BLaER1 treated with 17β-estradiol and CSF1 and Interleukin-3, amounts not matched to agents 10 nM and 100 nM (cell line): ENCODE results near the gene EHBP1L1.
A peak's percentile ranks its signal among the peaks of the same experiment; 100 is the strongest.

Experiments
- H3K27ac ChIP-seq, 11 experiments: shearing (Covaris generic); formaldehyde crosslinking; 2 replicates each; pipeline ENCODE4 v1.8.1; 2022
- H3K27me3 ChIP-seq, 11 experiments: shearing (Covaris generic); formaldehyde crosslinking; 2 replicates each; pipeline ENCODE4 v1.8.1; 2022
- H3K36me3 ChIP-seq, 11 experiments: shearing (Covaris generic); formaldehyde crosslinking; 2 replicates each; pipeline ENCODE4 v1.8.1; 2022
- H3K4me1 ChIP-seq, 10 experiments: shearing (Covaris generic); formaldehyde crosslinking; 2 replicates each; pipeline ENCODE4 v1.8.1; 2022
- H3K4me2 ChIP-seq, 11 experiments: shearing (Covaris generic); formaldehyde crosslinking; 2 replicates each; pipeline ENCODE4 v1.8.1; 2022
- H3K4me3 ChIP-seq, 10 experiments: shearing (Covaris generic); formaldehyde crosslinking; 2 replicates each; pipeline ENCODE4 v1.8.1; 2022
- H3K9ac ChIP-seq, 11 experiments: shearing (Covaris generic); formaldehyde crosslinking; 2 replicates each; pipeline ENCODE4 v1.8.1; 2022
- H3K9me3 ChIP-seq, 11 experiments: shearing (Covaris generic); formaldehyde crosslinking; replicated peaks in 1 of 11; 2 replicates each; pipeline ENCODE4 v1.8.1; 2022
- H4K20me1 ChIP-seq, 11 experiments: shearing (Covaris generic); formaldehyde crosslinking; 2 replicates each; pipeline ENCODE4 v1.8.1; 2022
- Cebpa-rat ChIP-seq, 11 experiments: shearing (Covaris generic); IDR thresholded peaks; 2 replicates each; pipeline ENCODE4 v1.8.1; 2022

EHBP1L1 gene

DNA sequence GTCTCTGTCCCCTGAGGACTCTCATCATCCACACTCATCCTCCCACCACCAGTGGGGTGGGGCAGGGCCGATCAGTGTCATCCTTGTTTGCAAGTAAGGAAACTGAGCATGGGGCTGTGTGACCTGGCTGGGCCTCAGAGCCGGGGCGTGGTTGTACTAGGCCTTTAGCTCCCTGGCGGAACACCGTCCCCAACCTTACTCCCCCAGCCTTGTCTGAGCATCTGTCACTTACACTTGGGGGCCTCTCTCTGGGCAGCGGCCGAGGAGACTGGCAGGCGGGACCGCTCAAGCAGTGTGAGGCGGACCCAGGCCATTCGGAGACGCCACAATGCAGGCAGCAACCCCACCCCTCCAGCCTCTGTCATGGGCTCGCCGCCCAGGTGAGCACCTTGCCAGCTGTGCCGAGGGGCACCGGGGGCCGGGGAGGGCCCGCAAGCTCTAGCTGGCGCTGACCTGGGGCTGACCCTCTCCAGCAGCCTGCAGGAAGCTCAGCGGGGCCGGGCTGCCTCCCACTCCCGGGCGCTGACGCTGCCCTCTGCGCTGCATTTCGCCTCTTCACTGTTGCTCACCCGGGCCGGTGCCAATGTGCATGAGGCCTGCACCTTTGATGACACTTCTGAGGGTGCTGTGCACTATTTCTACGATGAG is 43.6 kb downstream of the EHBP1L1 start:
- Histone ChIP-seq H3K9ac (peak overlapping the region; percentile 48 to 93 (median 89); a peak in 15 of 22 replicates), H3K36me3 (peaks cover 71 to 78% (median 75%) of the 10 kb centered on the region in 11 experiments), H3K4me2 (peak overlapping the region in 4 of 11 experiments; percentile 46 to 98 (median 94); a peak in 5 of 22 replicates), H3K4me1 (peaks cover 24 to 40% (median 34%) of the 10 kb centered on the region in 10 experiments), H3K27me3 (no peaks in the 10 kb centered on the region), H3K4me3 (no peak overlapping the region), H4K20me1 (peaks cover 6 to 86% (median 72%) of the 10 kb centered on the region in 11 experiments; a peak in 21 of 22 replicates), H3K9me3 (no peaks in the 10 kb centered on the region), H3K27ac (no peak overlapping the region)
- no peak for TF ChIP-seq Cebpa-rat (IDR thresholded peaks at IDR 0.05)

DNA sequence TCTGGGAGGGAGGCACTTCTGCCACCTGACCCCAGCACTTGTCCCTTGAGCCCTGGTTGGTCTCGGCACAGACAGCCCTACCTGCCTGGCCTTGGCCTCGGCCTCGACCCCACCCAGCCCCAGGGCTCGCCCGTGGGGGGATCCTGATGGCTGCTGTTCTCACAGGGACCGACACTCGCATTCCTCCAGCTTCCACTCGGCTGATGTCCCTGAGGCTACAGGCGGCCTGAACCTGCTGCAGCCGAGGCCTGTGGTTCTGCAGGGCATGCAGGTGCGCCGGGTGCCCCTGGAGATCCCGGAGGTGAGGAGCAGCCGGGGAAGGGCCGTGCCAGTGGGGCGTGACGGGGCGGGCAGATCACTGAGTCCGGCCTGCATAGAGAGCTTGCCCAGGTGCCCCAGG is 44.8 kb downstream of the EHBP1L1 start:
- H3K4me3 ChIP-seq: no peak overlapping the region
- TF ChIP-seq Cebpa-rat (IDR thresholded peaks at IDR 0.05): no peak
- H3K36me3 ChIP-seq: peaks cover 78 to 89% (median 85%) of the 10 kb centered on the region in 11 experiments
- H3K27ac ChIP-seq: no peak overlapping the region
- H3K4me1 ChIP-seq: peaks cover 24 to 52% (median 43%) of the 10 kb centered on the region in 10 experiments
- H3K4me2 ChIP-seq: no peak overlapping the region
- H3K27me3 ChIP-seq: no peaks in the 10 kb centered on the region
- H4K20me1 ChIP-seq: peaks cover 6 to 97% (median 81%) of the 10 kb centered on the region in 11 experiments; a peak in 21 of 22 replicates
- peak overlapping the region in 2 of 11 experiments; percentile 10 to 84; a peak in 1 of 22 replicates for H3K9ac ChIP-seq
- no peaks in the 10 kb centered on the region for H3K9me3 ChIP-seq

DNA sequence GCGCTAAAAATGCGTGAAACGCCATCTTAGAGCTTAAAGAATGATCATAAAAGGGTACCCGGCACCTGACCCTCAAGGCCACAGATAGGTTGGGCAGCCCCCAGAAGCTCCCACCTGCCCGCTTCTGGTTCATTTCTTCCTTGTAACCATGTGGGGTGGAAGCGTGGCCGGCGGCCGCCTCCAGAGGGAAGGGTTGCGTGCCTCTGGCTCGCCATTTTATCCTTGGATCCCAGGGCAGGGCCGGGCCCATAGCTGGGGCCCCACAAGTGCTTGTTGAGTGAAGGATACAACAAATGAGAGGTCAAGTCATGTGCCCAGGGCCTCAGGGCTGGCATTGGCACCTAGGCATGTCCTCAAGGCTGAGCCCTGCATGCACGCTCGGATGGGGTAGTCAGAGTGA is 45.6 kb downstream of the EHBP1L1 start:
- Histone ChIP-seq H3K4me2 (no peak overlapping the region), H3K27ac (no peak overlapping the region), H3K9me3 (no peaks in the 10 kb centered on the region), H4K20me1 (peaks cover 9 to 98% (median 81%) of the 10 kb centered on the region in 11 experiments; a peak in 21 of 22 replicates), H3K4me1 (peaks cover 24 to 57% (median 48%) of the 10 kb centered on the region in 10 experiments), H3K9ac (0 out of 22 replicates have a peak overlapping the region, but pooled peaks of 1 of the 11 experiments have one; percentile 29), H3K27me3 (no peaks in the 10 kb centered on the region), H3K36me3 (peaks cover 84 to 96% (median 92%) of the 10 kb centered on the region in 11 experiments), H3K4me3 (no peak overlapping the region)
- TF ChIP-seq Cebpa-rat (IDR thresholded peaks at IDR 0.05): no peak

GRCh38 chr11:65622011-65622410 is 46.2 kb downstream of the EHBP1L1 start:
- Histone ChIP-seq H3K27ac (no peak overlapping the region), H3K36me3 (peaks cover 89 to 98% (median 95%) of the 10 kb centered on the region in 11 experiments), H4K20me1 (peaks cover 11 to 98% (median 79%) of the 10 kb centered on the region in 11 experiments; a peak in 21 of 22 replicates)

GRCh38 chr11:65623177-65623576 is 47.3 kb downstream of the EHBP1L1 start:
- H3K9ac ChIP-seq: peak overlapping the region in 2 of 11 experiments; percentile 10 to 35; a peak in 1 of 22 replicates

More at GRCh38 chr11:65622011-65622410, 46.2 kb downstream of the EHBP1L1 start:
- TF ChIP-seq Cebpa-rat (IDR thresholded peaks at IDR 0.05): no peak
- H3K4me1 ChIP-seq: peaks cover 18 to 53% (median 42%) of the 10 kb centered on the region in 10 experiments
- H3K9ac ChIP-seq: no peak overlapping the region
- no peaks in the 10 kb centered on the region for H3K9me3 ChIP-seq
- H3K4me3 ChIP-seq: no peak overlapping the region
- H3K4me2 ChIP-seq: no peak overlapping the region
- no peaks in the 10 kb centered on the region for H3K27me3 ChIP-seq

DNA sequence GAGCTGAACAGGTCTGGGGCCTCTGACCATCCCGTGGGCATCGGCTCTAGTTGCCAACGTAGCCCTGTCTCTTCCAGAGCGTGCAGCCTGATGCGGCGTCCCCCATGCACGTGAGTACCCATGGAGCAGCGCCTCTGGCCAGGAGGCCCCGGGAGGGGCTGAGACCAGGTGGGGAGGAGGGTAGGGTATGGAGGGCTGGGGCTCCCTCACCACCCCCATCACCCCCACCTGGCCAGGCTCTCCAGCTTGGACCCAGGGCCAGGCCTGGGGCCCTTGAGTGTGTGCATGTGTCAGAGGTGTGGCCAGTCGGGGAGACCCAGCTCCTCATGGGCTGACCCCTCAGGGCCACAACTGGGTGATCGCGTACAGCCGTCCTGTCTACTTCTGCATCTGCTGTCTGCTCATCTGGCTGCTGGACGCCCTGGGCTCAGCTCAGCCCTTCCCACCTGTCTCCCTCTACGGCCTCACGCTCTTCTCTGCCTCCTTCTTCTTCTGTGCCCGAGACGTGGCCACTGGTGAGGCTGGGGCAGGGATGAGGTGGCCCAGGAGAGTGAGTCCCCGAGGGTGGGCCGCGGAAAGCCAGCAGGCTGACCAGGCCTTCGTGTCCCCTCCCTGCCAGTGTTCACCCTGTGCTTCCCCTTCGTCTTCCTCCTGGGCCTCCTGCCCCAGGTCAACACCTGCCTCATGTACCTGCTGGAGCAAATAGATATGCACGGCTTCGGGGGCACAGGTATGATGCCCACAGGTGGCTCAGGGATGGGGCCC is 48.2 kb downstream of the EHBP1L1 start:
- H3K36me3 ChIP-seq: peaks cover 90 to 98% (median 95%) of the 10 kb centered on the region in 11 experiments
- no peak overlapping the region for H3K27ac ChIP-seq
- peaks cover 4 to 92% (median 59%) of the 10 kb centered on the region in 11 experiments; a peak in 20 of 22 replicates for H4K20me1 ChIP-seq
- H3K4me2 ChIP-seq: peak overlapping the region in 3 of 11 experiments; percentile 23 to 48 (median 47); a peak in 3 of 22 replicates
- H3K9ac ChIP-seq: peak overlapping the region in 6 of 11 experiments; percentile 8 to 51 (median 31); a peak in 6 of 22 replicates
- no peak for TF ChIP-seq Cebpa-rat (IDR thresholded peaks at IDR 0.05)
- H3K9me3 ChIP-seq: no peaks in the 10 kb centered on the region
- H3K4me3 ChIP-seq: no peak overlapping the region
- H3K27me3 ChIP-seq: no peaks in the 10 kb centered on the region
- H3K4me1 ChIP-seq: peaks cover 0 to 32% (median 22%) of the 10 kb centered on the region in 10 experiments; a peak in 14 of 20 replicates

More at GRCh38 chr11:65623177-65623576, 47.3 kb downstream of the EHBP1L1 start:
- H3K27me3 ChIP-seq: no peaks in the 10 kb centered on the region
- H3K4me2 ChIP-seq: no peak overlapping the region
- no peaks in the 10 kb centered on the region for H3K9me3 ChIP-seq
- peaks cover 7 to 41% (median 31%) of the 10 kb centered on the region in 10 experiments; a peak in 18 of 20 replicates for H3K4me1 ChIP-seq
- no peak for TF ChIP-seq Cebpa-rat (IDR thresholded peaks at IDR 0.05)
- H4K20me1 ChIP-seq: peaks cover 4 to 95% (median 67%) of the 10 kb centered on the region in 11 experiments; a peak in 20 of 22 replicates
- no peak overlapping the region for H3K27ac ChIP-seq
- peaks cover 90 to 98% (median 95%) of the 10 kb centered on the region in 11 experiments for H3K36me3 ChIP-seq
- no peak overlapping the region for H3K4me3 ChIP-seq

DNA sequence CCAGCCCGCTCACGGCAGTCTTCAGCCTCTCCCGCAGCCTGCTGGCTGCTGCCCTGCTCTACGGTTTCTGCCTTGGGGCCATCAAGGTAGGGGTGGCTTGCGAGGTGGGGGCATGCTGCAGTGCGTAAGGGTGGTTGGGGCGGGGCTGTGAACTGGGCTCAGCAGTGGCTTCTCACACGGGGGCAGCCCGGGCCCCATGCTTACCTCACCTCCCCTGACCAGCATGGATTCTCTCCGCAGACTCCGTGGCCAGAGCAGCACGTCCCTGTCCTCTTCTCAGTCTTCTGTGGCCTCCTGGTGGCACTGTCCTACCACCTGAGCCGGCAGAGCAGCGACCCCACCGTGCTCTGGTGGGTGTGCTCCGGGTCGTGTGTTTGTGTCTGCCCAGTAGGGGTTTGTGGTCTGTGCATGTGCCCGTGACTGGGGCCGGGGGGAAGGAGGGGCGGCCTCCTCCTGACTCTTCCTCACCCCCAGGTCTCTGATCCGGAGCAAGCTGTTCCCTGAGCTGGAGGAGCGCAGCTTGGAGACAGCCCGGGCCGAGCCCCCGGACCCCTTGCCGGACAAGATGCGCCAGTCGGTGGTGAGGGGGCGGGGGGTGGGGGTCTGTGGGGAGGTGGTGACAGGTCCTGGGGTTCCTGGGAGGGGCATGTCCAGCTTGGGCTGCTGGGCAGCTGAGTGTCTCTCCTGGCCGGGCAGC is 49.2 kb downstream of the EHBP1L1 start:
- Histone ChIP-seq H3K27me3 (no peaks in the 10 kb centered on the region), H3K36me3 (peaks cover 90 to 98% (median 95%) of the 10 kb centered on the region in 11 experiments), H3K9me3 (no peaks in the 10 kb centered on the region), H3K9ac (peak overlapping the region in 5 of 11 experiments; percentile 2 to 51 (median 36); a peak in 7 of 22 replicates), H3K4me3 (no peak overlapping the region), H3K27ac (no peak overlapping the region), H3K4me1 (peaks cover 0 to 26% (median 21%) of the 10 kb centered on the region in 10 experiments; a peak in 13 of 20 replicates), H3K4me2 (peak overlapping the region in 6 of 11 experiments; percentile 10 to 50 (median 39); a peak in 10 of 22 replicates), H4K20me1 (peaks cover 4 to 88% (median 48%) of the 10 kb centered on the region in 11 experiments; a peak in 20 of 22 replicates)
- no peak for TF ChIP-seq Cebpa-rat (IDR thresholded peaks at IDR 0.05)
